Type B pancreatic cell (in vitro differentiated cells): ENCODE results near the gene A4GALT. TPM values are rescaled to one million over a fixed set of nuclear protein-coding genes. Genes with fewer than 3 reads are reported as not detected.

Experiments used
- DNase-seq: peaks from one replicate; pipeline ENCODE4 v3.0.0; 2021; ENCODE audit warnings: mixed read lengths; ENCODE audit not compliant: unreplicated experiment; ENCODE audit errors: extremely low spot score
- H3K27ac Mint-ChIP-seq: 2 replicates; pipeline ENCODE4 v1.8.0; 2021; ENCODE audit warnings: mild to moderate bottlenecking, mixed read lengths
- H3K27me3 Mint-ChIP-seq: 2 replicates; pipeline ENCODE4 v1.8.0; 2021; ENCODE audit warnings: mixed read lengths
- H3K36me3 Mint-ChIP-seq: 2 replicates; pipeline ENCODE4 v1.8.0; 2021; ENCODE audit warnings: mixed read lengths
- H3K4me1 Mint-ChIP-seq: one replicate; pipeline ENCODE4 v1.8.0; 2021; ENCODE audit warnings: mixed read lengths; ENCODE audit not compliant: unreplicated experiment
- H3K4me3 Mint-ChIP-seq: 2 replicates; pipeline ENCODE4 v1.8.0; 2021; ENCODE audit warnings: mild to moderate bottlenecking, mixed read lengths
- H3K9me3 Mint-ChIP-seq: 2 replicates; pipeline ENCODE4 v1.8.0; 2021; ENCODE audit warnings: mixed read lengths
- CTCF ChIP-seq: fragments of 200-600 bp; sonication (generic); conservative IDR thresholded peaks from 2 replicates; pipeline ENCODE4 v1.5.0; 2021; ENCODE audit warnings: antibody characterized with exemption, mild to moderate bottlenecking
- total RNA-seq: library from RNA; stranded (reverse); gene quantifications from 2 replicates; pipeline ENCODE4 v1.2.1, GENCODE V29; 2021; ENCODE audit warnings: low replicate concordance

Gene A4GALT
- total RNA-seq, 1 donor from 2014 or later, result 20.2 TPM

- peaks cover 31% of the 10 kb centered on the region for H3K4me1 Mint-ChIP-seq
- no peak overlapping the region for H3K4me3 Mint-ChIP-seq
- peak overlapping the region; percentile 61 for H3K27ac Mint-ChIP-seq
- H3K9me3 Mint-ChIP-seq, result no peaks in the 10 kb centered on the region
- H3K36me3 Mint-ChIP-seq, result no peaks in the 10 kb centered on the region
- TF ChIP-seq CTCF, result no peak
- H3K27me3 Mint-ChIP-seq, result no peaks in the 10 kb centered on the region
- no peak for DNase-seq
Measured at GRCh38 chr22:42685941-42686653, 34.6 kb downstream of the A4GALT start.

- H3K9me3 Mint-ChIP-seq, result no peaks in the 10 kb centered on the region
- DNase-seq, result no peak
- no peak overlapping the region for H3K27ac Mint-ChIP-seq
Measured at GRCh38 chr22:42684462-42685195, 36.0 kb downstream of the A4GALT start.

GRCh38 chr22:42683578-42684283 lies 36.9 kb downstream of the A4GALT start:
- no peak for TF ChIP-seq CTCF
- H3K36me3 Mint-ChIP-seq, result no peaks in the 10 kb centered on the region
- H3K9me3 Mint-ChIP-seq, result no peaks in the 10 kb centered on the region
- H3K27ac Mint-ChIP-seq, result peak overlapping the region; percentile 46
- no peak for DNase-seq
- H3K27me3 Mint-ChIP-seq, result no peaks in the 10 kb centered on the region
- H3K4me1 Mint-ChIP-seq, result peaks cover 28% of the 10 kb centered on the region
- H3K4me3 Mint-ChIP-seq, result no peak overlapping the region

More at GRCh38 chr22:42684462-42685195, 36.0 kb downstream of the A4GALT start:
- H3K4me3 Mint-ChIP-seq, result no peak overlapping the region
- no peak for TF ChIP-seq CTCF
- no peaks in the 10 kb centered on the region for H3K27me3 Mint-ChIP-seq
- peaks cover 31% of the 10 kb centered on the region for H3K4me1 Mint-ChIP-seq
- H3K36me3 Mint-ChIP-seq, result no peaks in the 10 kb centered on the region

- Mint-ChIP-seq H3K36me3 (no peaks in the 10 kb centered on the region), H3K27ac (peak overlapping the region; percentile 62), H3K27me3 (no peaks in the 10 kb centered on the region), H3K9me3 (no peaks in the 10 kb centered on the region), H3K4me3 (no peak overlapping the region), H3K4me1 (peaks cover 19% of the 10 kb centered on the region)
- no peak for DNase-seq
- TF ChIP-seq CTCF, result no peak
Measured at GRCh38 chr22:42682113-42682851, 38.4 kb downstream of the A4GALT start.

GRCh38 chr22:42680648-42681047 lies 40.0 kb downstream of the A4GALT start:
- no peak for DNase-seq
- no peaks in the 10 kb centered on the region for H3K36me3 Mint-ChIP-seq
- H3K4me1 Mint-ChIP-seq, result peaks cover 21% of the 10 kb centered on the region
- TF ChIP-seq CTCF, result no peak
- no peaks in the 10 kb centered on the region for H3K9me3 Mint-ChIP-seq
- H3K27me3 Mint-ChIP-seq, result no peaks in the 10 kb centered on the region
- H3K4me3 Mint-ChIP-seq, result no peak overlapping the region
- no peak overlapping the region for H3K27ac Mint-ChIP-seq
